Prostate gland (tissue), 2 donors: Measurements from ENCODE around the gene HOXD9.

Source experiments
- CTCF ChIP-seq, 4 experiments: fragments of 200-600 bp in 2 of 4; fragments of 450-650 bp in 2 of 4; sonication (generic) in 2 of 4; IDR thresholded peaks; 1 replicate in 3 of 4; 2 replicates in 1 of 4; pipeline ENCODE4 v1.5.1; 2016 to 2019; ENCODE audit warnings: antibody characterized with exemption in 4 of 4, mild to moderate bottlenecking in 2 of 4, moderate library complexity in 2 of 4
- POLR2A ChIP-seq: fragments of 450-650 bp; IDR thresholded peaks from one replicate; pipeline ENCODE4 v1.6.1; 2016; ENCODE audit warnings: antibody characterized with exemption, mild to moderate bottlenecking
- POLR2AphosphoS5 ChIP-seq: sonication (generic); formaldehyde crosslinking; IDR thresholded peaks from one replicate; pipeline ENCODE4 v1.6.1; 2017; ENCODE audit warnings: antibody characterized with exemption

- TF ChIP-seq CTCF (IDR thresholded peaks at IDR 0.05) (no peak), POLR2A (no peak), POLR2AphosphoS5 (no peak)
Observed at GRCh38 chr2:176161825-176162626, 39.5 kb downstream of the HOXD9 start.
